MG63 (cell line): ENCODE measurements around the gene NACA2. TPM values are rescaled to one million over a fixed set of nuclear protein-coding genes. Genes with fewer than 3 reads are reported as not detected.
"Not testable (repeated sequence)": the region's sequence is repeated elsewhere in the genome, so short reads cannot be mapped to it uniquely, and the experiment has no call there.

Experiments
- DNase-seq: peaks from one replicate; pipeline ENCODE4 v3.0.0-alpha.2; 2020
- H3K27me3 ChIP-seq: fragments of 250-450 bp; sonication (Bioruptor Pico); 2 replicates; pipeline ENCODE4 v1.5.1; 2020; ENCODE audit warnings: mild to moderate bottlenecking, moderate library complexity
- H3K36me3 ChIP-seq: fragments of 250-450 bp; sonication (Bioruptor Pico); 2 replicates; pipeline ENCODE4 v1.5.1; 2020; ENCODE audit warnings: mild to moderate bottlenecking, moderate library complexity
- H3K4me3 ChIP-seq: fragments of 250-450 bp; sonication (Bioruptor Pico); 2 replicates; pipeline ENCODE4 v1.5.1; 2020; ENCODE audit warnings: mild to moderate bottlenecking, moderate library complexity
- H3K9me3 ChIP-seq: fragments of 250-450 bp; sonication (Bioruptor Pico); 2 replicates; pipeline ENCODE4 v1.5.1; 2020; ENCODE audit warnings: mild to moderate bottlenecking, moderate library complexity
- total RNA-seq: library from RNA; depleted of rRNA; stranded (reverse); fragments of >200 nt; shearing (Covaris generic); gene quantifications from 2 replicates; pipeline ENCODE4 v1.2.3, GENCODE V29; 2014; ENCODE audit warnings: low replicate concordance; rRNA removed

NACA2 gene
- total RNA-seq = 0.43 TPM in 1 of 2 replicates, not detected in the other

GRCh38 chr17:61591018-61591417 lies at the start of gene NACA2:
NACA2 (minus strand) TSS chr17:61591219; CDS start chr17:61591180, 39 bp downstream.
- no peak for DNase-seq
- Histone ChIP-seq H3K27me3 (peaks cover 20% of the 10 kb centered on the region), H3K36me3 (no peaks in the 10 kb centered on the region), H3K9me3 (no peaks in the 10 kb centered on the region), H3K4me3 (no peak within 1 kb of the TSS)

GRCh38 chr17:61639818-61640217 lies 48.8 kb upstream of the NACA2 start:
- no peak for DNase-seq
- no peaks in the 10 kb centered on the region for H3K27me3 ChIP-seq
- no peaks in the 10 kb centered on the region for H3K9me3 ChIP-seq
- no peak overlapping the region for H3K4me3 ChIP-seq
- H3K36me3 ChIP-seq = no peaks in the 10 kb centered on the region

- Histone ChIP-seq H3K36me3 (no peaks in the 10 kb centered on the region), H3K4me3 (no peak overlapping the region), H3K9me3 (no peaks in the 10 kb centered on the region), H3K27me3 (no peaks in the 10 kb centered on the region)
- DNase-seq = no peak
Observed at GRCh38 chr17:61638087-61638486, 47.1 kb upstream of the NACA2 start.

GRCh38 chr17:61635913-61636432 lies 45.0 kb upstream of the NACA2 start:
- H3K36me3 ChIP-seq = no peaks in the 10 kb centered on the region
- no peak overlapping the region for H3K4me3 ChIP-seq
- no peaks in the 10 kb centered on the region for H3K9me3 ChIP-seq
- DNase-seq = peak; percentile 30
- H3K27me3 ChIP-seq = no peaks in the 10 kb centered on the region

GRCh38 chr17:61634942-61635538 lies 44.0 kb upstream of the NACA2 start:
- H3K9me3 ChIP-seq = no peaks in the 10 kb centered on the region
- no peaks in the 10 kb centered on the region for H3K36me3 ChIP-seq
- no peak for DNase-seq
- H3K27me3 ChIP-seq = no peaks in the 10 kb centered on the region
- H3K4me3 ChIP-seq = no peak overlapping the region

- H3K27me3 ChIP-seq = no peaks in the 10 kb centered on the region
- H3K4me3 ChIP-seq = no peak overlapping the region
- no peaks in the 10 kb centered on the region for H3K9me3 ChIP-seq
- no peak for DNase-seq
- no peaks in the 10 kb centered on the region for H3K36me3 ChIP-seq
Observed at GRCh38 chr17:61634011-61634539, 43.1 kb upstream of the NACA2 start.

- H3K4me3 ChIP-seq = no peak overlapping the region
- no peaks in the 10 kb centered on the region for H3K27me3 ChIP-seq
- no peaks in the 10 kb centered on the region for H3K36me3 ChIP-seq
- DNase-seq = no peak
- no peaks in the 10 kb centered on the region for H3K9me3 ChIP-seq
Observed at GRCh38 chr17:61632826-61633225, 41.8 kb upstream of the NACA2 start.

GRCh38 chr17:61631800-61632199 lies 40.8 kb upstream of the NACA2 start:
- DNase-seq = no peak
- Histone ChIP-seq H3K27me3 (no peaks in the 10 kb centered on the region), H3K9me3 (no peaks in the 10 kb centered on the region), H3K4me3 (no peak overlapping the region), H3K36me3 (no peaks in the 10 kb centered on the region)

- not testable (repeated sequence) for DNase-seq, H3K4me3 ChIP-seq, H3K9me3 ChIP-seq, H3K27me3 ChIP-seq, H3K36me3 ChIP-seq
Observed at GRCh38 chr17:61628158-61628557, 37.1 kb upstream of the NACA2 start.

GRCh38 chr17:61627658-61628057 lies 36.6 kb upstream of the NACA2 start:
- peaks cover 3% of the 10 kb centered on the region; the same call in 1 of the 2 replicates for H3K9me3 ChIP-seq
- H3K4me3 ChIP-seq = no peak overlapping the region
- no peaks in the 10 kb centered on the region for H3K36me3 ChIP-seq
- H3K27me3 ChIP-seq = no peaks in the 10 kb centered on the region
- DNase-seq = no peak

- no peak for DNase-seq
Observed at GRCh38 chr17:61627125-61627524, 36.1 kb upstream of the NACA2 start.

GRCh38 chr17:61625564-61625963 lies 34.5 kb upstream of the NACA2 start:
- no peak for DNase-seq
- Histone ChIP-seq H3K4me3 (no peak overlapping the region), H3K9me3 (peaks cover 8% of the 10 kb centered on the region), H3K36me3 (no peaks in the 10 kb centered on the region), H3K27me3 (no peaks in the 10 kb centered on the region)

More at GRCh38 chr17:61627125-61627524, 36.1 kb upstream of the NACA2 start:
- Histone ChIP-seq H3K27me3 (no peaks in the 10 kb centered on the region), H3K36me3 (no peaks in the 10 kb centered on the region), H3K9me3 (peaks cover 3% of the 10 kb centered on the region; the same call in 1 of the 2 replicates), H3K4me3 (no peak overlapping the region)

GRCh38 chr17:61624951-61625350 lies 33.9 kb upstream of the NACA2 start:
- H3K27me3 ChIP-seq = no peaks in the 10 kb centered on the region
- no peak for DNase-seq
- H3K36me3 ChIP-seq = no peaks in the 10 kb centered on the region
- H3K9me3 ChIP-seq = peaks cover 11% of the 10 kb centered on the region
- H3K4me3 ChIP-seq = no peak overlapping the region

- no peak for DNase-seq
- peaks cover 29% of the 10 kb centered on the region for H3K9me3 ChIP-seq
Observed at GRCh38 chr17:61621317-61621716, 30.3 kb upstream of the NACA2 start.

GRCh38 chr17:61619953-61620352 lies 28.9 kb upstream of the NACA2 start:
- DNase-seq = no peak
- H3K36me3 ChIP-seq = no peaks in the 10 kb centered on the region
- H3K27me3 ChIP-seq = no peaks in the 10 kb centered on the region
- H3K4me3 ChIP-seq = no peak overlapping the region
- H3K9me3 ChIP-seq = peaks cover 29% of the 10 kb centered on the region

More at GRCh38 chr17:61621317-61621716, 30.3 kb upstream of the NACA2 start:
- H3K27me3 ChIP-seq = no peaks in the 10 kb centered on the region
- no peak overlapping the region for H3K4me3 ChIP-seq
- no peaks in the 10 kb centered on the region for H3K36me3 ChIP-seq

- Histone ChIP-seq H3K36me3 (no peaks in the 10 kb centered on the region), H3K4me3 (no peak overlapping the region), H3K9me3 (peaks cover 29% of the 10 kb centered on the region), H3K27me3 (no peaks in the 10 kb centered on the region)
- no peak for DNase-seq
Observed at GRCh38 chr17:61619493-61619892, 28.5 kb upstream of the NACA2 start.

- no peak for DNase-seq
- Histone ChIP-seq H3K27me3 (no peaks in the 10 kb centered on the region), H3K36me3 (no peaks in the 10 kb centered on the region)
Observed at GRCh38 chr17:61618950-61619349, 27.9 kb upstream of the NACA2 start.

GRCh38 chr17:61617330-61617729 lies 26.3 kb upstream of the NACA2 start:
- DNase-seq = peak; percentile 34
- no peak overlapping the region for H3K4me3 ChIP-seq
- H3K36me3 ChIP-seq = no peaks in the 10 kb centered on the region
- peaks cover 25% of the 10 kb centered on the region for H3K9me3 ChIP-seq
- H3K27me3 ChIP-seq = no peaks in the 10 kb centered on the region

More at GRCh38 chr17:61618950-61619349, 27.9 kb upstream of the NACA2 start:
- Histone ChIP-seq H3K9me3 (peaks cover 29% of the 10 kb centered on the region), H3K4me3 (no peak overlapping the region)
